Pancreas (tissue), 10 donors: ENCODE data around the gene NAGLU. TPM values are rescaled to one million over a fixed set of nuclear protein-coding genes. Genes with fewer than 3 reads are reported as not detected.

Experiments used
- ATAC-seq, 4 donors: fragments of 200-7000 bp; cut with Tn5 transposase; one replicate each; pipeline versions ENCODE4 v1.8.0 to v1.9.1; 2020; ENCODE audit warnings: mild to moderate bottlenecking in 4 of 4, moderate library complexity in 4 of 4
- DNase-seq, 6 donors: peaks; one replicate each; pipeline ENCODE4 v3.0.0-alpha.2; 2020
- FAIRE-seq: peaks from 2 replicates; lab custom pipeline; 2012; peaks lifted over from hg19 to GRCh38; lab: Jason Lieb, UNC
- H3K27ac ChIP-seq, 4 donors: fragments of 200-600 bp; sonication (generic); 1 replicate in 3 of 4; 2 replicates in 1 of 4; pipeline versions ENCODE4 v1.5.0 to v1.8.0; 2020
- H3K27me3 ChIP-seq, 4 donors: fragments of 200-600 bp; one replicate each; pipeline ENCODE4 v1.8.0; 2021
- H3K36me3 ChIP-seq, 3 donors: fragments of 200-600 bp; sonication (generic) in 1 of 3; one replicate each; pipeline versions ENCODE4 v1.5.0 to v1.8.0; 2020 to 2021
- H3K4me1 ChIP-seq, 3 donors: fragments of 200-600 bp; one replicate each; pipeline ENCODE4 v1.8.0; 2021
- H3K4me3 ChIP-seq, 4 donors: fragments of 200-600 bp; sonication (generic) in 2 of 4; one replicate each; pipeline versions ENCODE4 v1.5.0 to v1.8.0; 2020 to 2021
- H3K9me3 ChIP-seq, 4 donors: fragments of 200-600 bp; one replicate each; pipeline ENCODE4 v1.8.0; 2021
- WGBS, 2 donors: extraction: QIAGEN DNeasy Blood & Tissue Kit; methylation state at CpG; one replicate each; pipeline ENCODE4 v1.1.7; 2013; 5-methylcytosine and 5-hydroxymethylcytosine counted together
- intact Hi-C, 3 donors: fragments of 100-400 bp; cut with DNase I; formaldehyde crosslinking; loops; one replicate each; pipeline versions ENCODE4 v1.11.1 to v1.14.2; 2022
- polyA plus RNA-seq, 2 donors: library from polyadenylated mRNA; stranded (reverse); fragments of 200-250 nt; gene quantifications; one replicate each; pipeline ENCODE4 v1.2.3, GENCODE V29; 2013
- total RNA-seq, 6 donors: library from RNA; stranded (reverse); fragmentation: NEBNext Ultra II Directional in 4 of 6; extraction: Animal tissue kit (Norgen Biotek cat#: 25700) in 4 of 6; gene quantifications; one replicate each; pipeline versions ENCODE4 v1.2.1 to v1.2.4, GENCODE V29; 2021 to 2023
- TF ChIP-seq, protein P1 (sequence below), 4 donors: fragments of 200-600 bp; sonication (generic) in 3 of 4; IDR thresholded peaks; one replicate each; pipeline versions ENCODE4 v1.5.0 to v1.8.0; 2021; ENCODE audit warnings: antibody characterized with exemption in 4 of 4
- donor health status: healthy with polysubstance abuse.
- donor health status: DM: no; HTN: no; CAD: no; lungs with moderate emphysema.
- donor health status: DM: no; HTN: no; CAD: no.
- donor health status: control.
- donor health status: control.
- donor health status: Bipolar disorder and iron deficiency.
- donor health status: DM: yes; HTN: yes; CAD: no.
- donor health status: DM: no; HTN: no; CAD: no.
- donor health status: DM: no; HTN: no; CAD: no.
- donor health status: DM: yes; HTN: yes; CAD: no.

Gene NAGLU
- total and polyA plus RNA-seq, 8 donors = 17.6 to 52.6 (median 28.9) TPM

DNA sequence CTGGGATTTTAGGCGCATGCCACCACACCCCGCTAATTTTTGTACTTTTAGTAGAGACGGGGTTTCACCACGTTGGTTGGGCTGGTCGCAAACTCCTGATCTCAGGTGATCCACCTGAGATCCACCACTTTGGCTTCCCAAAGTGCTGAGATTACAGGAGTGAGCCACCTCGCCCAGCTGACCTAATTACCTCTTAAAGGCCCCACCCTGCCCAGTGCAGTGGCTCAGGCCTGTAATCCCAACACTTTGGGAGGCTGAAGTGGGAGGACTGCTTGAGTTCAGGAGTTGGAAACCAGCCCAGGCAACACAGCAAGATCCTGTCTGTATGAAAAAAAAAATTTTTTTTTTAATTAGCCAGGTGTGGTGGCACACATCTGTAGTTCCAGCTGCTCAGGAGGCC, 23.0 kb downstream of the NAGLU start:
- TF ChIP-seq, protein P1, sequence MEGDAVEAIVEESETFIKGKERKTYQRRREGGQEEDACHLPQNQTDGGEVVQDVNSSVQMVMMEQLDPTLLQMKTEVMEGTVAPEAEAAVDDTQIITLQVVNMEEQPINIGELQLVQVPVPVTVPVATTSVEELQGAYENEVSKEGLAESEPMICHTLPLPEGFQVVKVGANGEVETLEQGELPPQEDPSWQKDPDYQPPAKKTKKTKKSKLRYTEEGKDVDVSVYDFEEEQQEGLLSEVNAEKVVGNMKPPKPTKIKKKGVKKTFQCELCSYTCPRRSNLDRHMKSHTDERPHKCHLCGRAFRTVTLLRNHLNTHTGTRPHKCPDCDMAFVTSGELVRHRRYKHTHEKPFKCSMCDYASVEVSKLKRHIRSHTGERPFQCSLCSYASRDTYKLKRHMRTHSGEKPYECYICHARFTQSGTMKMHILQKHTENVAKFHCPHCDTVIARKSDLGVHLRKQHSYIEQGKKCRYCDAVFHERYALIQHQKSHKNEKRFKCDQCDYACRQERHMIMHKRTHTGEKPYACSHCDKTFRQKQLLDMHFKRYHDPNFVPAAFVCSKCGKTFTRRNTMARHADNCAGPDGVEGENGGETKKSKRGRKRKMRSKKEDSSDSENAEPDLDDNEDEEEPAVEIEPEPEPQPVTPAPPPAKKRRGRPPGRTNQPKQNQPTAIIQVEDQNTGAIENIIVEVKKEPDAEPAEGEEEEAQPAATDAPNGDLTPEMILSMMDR (IDR thresholded peaks at IDR 0.05) = no peak
- Histone ChIP-seq H3K4me1 (peaks cover 0 to 20% (median 8%) of the 10 kb centered on the region in 3 donors), H3K36me3 (no peaks in the 10 kb centered on the region), H3K9me3 (no peaks in the 10 kb centered on the region), H3K27ac (no peak overlapping the region), H3K4me3 (no peak overlapping the region), H3K27me3 (no peaks in the 10 kb centered on the region)
- FAIRE-seq (no peak), DNase-seq (no peak), ATAC-seq (no peak)
- 78 to 85% methylated on average over 6 of the region's 6 CpGs for WGBS, 2 donors
- intact Hi-C loops = no loop called here

DNA sequence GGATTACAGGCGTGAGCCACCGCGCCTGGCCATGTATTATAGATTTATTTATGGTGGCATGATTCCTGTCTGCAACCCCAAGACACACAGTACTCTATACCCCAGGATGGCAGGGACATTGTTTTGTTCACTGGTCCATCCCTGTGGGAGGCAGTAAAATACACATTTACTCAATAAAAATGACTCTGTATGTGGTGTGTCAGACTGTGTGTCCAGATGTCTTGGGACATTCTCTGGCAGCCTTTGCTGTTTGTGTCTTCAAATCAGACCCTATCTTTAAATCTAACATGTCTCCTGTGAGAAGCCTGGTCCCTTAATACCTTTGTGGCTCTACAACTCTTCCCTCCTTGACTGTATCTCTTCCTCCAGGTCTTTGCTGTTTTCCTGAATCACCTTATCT, 24.2 kb downstream of the NAGLU start:
- peaks cover 0 to 9% (median 2%) of the 10 kb centered on the region in 3 donors for H3K36me3 ChIP-seq
- no peak for DNase-seq
- intact Hi-C loops = no loop called here
- no peak for ATAC-seq
- TF ChIP-seq, protein P1 (IDR thresholded peaks at IDR 0.05) = no peak
- no peak overlapping the region for H3K4me3 ChIP-seq
- H3K27me3 ChIP-seq = no peaks in the 10 kb centered on the region
- H3K9me3 ChIP-seq = no peaks in the 10 kb centered on the region
- WGBS, 2 donors = 81 to 88% methylated on average over 3 of the region's 3 CpGs
- peaks cover 0 to 19% (median 8%) of the 10 kb centered on the region in 3 donors for H3K4me1 ChIP-seq
- no peak for FAIRE-seq
- H3K27ac ChIP-seq = no peak overlapping the region

DNA sequence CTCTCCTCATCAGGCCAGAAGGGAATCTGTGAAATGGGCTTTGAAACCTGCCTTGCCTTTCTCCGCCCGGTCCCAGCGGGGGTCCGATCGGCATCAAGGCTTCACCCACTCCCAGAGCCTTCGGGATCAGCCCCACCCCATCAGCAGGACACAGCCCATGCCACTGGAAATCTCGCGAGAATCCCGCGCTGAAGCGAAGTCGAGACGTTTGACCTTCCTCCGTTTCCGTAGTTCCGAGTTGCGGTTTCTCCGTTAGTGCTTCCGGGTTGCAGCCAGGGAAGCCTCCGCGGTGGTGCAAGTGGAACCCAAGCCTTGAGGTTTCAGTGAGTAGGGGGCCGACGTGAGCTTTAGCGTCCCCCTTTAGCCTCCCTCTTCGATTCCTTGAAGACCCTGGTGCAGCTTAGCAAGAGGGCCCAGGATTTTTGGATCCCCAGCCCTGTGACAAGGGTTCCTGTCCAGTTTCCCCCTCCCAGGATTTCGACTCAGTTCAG, 25.9 kb downstream of the NAGLU start, which contains the start of gene COASY:
COASY (plus strand) TSS at position 252 of the 491 bp plus-strand sequence. CDS start 475 bp downstream, outside the sequence.
- intact Hi-C loops = no loop called here
- WGBS, 2 donors = 0 to 1% methylated on average over 26 of the region's 26 CpGs
- no peaks in the 10 kb centered on the region for H3K27me3 ChIP-seq
- no peak for FAIRE-seq
- peaks cover 0 to 19% (median 10%) of the 10 kb centered on the region in 3 donors for H3K36me3 ChIP-seq
- peak within 1 kb of the TSS; percentile 76 to 93 (median 86) for H3K4me3 ChIP-seq
- peak; percentile 94 to 97 (median 95) for DNase-seq
- peaks cover 0 to 23% (median 8%) of the 10 kb centered on the region in 3 donors for H3K4me1 ChIP-seq
- ATAC-seq = peak; percentile 77 to 87 (median 83)
- H3K9me3 ChIP-seq = no peaks in the 10 kb centered on the region
- H3K27ac ChIP-seq = peak within 1 kb of the TSS; percentile 69 to 81 (median 76)
- TF ChIP-seq, protein P1 (IDR thresholded peaks at IDR 0.05) = no peak

DNA sequence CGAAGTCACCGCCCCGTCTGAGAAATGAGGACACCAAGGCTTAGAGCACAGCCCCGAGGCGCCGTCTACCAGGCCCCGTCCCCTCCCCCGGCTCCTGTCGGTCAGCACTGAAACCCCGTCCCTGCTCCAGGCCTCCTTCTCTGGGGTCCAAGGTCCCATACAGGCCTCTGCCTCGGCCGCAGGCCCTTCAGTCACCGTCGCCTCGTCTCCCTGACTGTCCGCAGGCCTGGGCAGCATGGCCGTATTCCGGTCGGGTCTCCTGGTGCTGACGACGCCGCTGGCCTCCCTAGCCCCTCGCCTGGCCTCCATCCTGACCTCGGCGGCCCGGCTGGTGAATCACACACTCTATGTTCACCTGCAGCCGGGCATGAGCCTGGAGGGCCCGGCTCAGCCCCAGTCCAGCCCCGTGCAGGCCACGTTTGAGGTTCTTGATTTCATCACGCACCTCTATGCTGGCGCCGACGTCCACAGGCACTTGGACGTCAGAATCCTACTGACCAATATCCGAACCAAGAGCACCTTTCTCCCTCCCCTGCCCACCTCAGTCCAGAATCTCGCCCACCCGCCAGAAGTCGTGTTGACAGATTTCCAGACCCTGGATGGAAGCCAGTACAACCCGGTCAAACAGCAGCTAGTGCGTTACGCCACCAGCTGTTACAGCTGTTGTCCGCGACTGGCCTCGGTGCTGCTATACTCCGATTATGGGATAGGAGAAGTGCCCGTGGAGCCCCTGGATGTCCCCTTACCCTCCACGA, 26.5 kb downstream of the NAGLU start:
- Histone ChIP-seq H3K4me1 (peaks cover 0 to 23% (median 8%) of the 10 kb centered on the region in 3 donors), H3K27me3 (no peaks in the 10 kb centered on the region), H3K27ac (peak overlapping the region; percentile 69 to 81 (median 76)), H3K36me3 (peaks cover 0 to 19% (median 10%) of the 10 kb centered on the region in 3 donors), H3K9me3 (no peaks in the 10 kb centered on the region), H3K4me3 (peak overlapping the region; percentile 76 to 93 (median 86))
- ATAC-seq (peak; percentile 2 to 6 (median 4)), DNase-seq (peak in 3 of 6 donors; percentile 60 to 81 (median 67)), FAIRE-seq (no peak)
- TF ChIP-seq, protein P1 (IDR thresholded peaks at IDR 0.05) = no peak
- intact Hi-C loops = no loop called here
- 4 to 6% methylated on average over 48 of the region's 48 CpGs for WGBS, 2 donors
